Keratinocyte (primary cell): ENCODE data around the gene PUS1. TPM values are rescaled to one million over a fixed set of nuclear protein-coding genes. Genes with fewer than 3 reads are reported as not detected.

Source experiments
- DNase-seq: peaks from one replicate; pipeline ENCODE4 v3.0.0-alpha.2; 2011; ENCODE audit warnings: low read depth, missing footprints, low spot score
- FAIRE-seq: peaks from 2 replicates; lab custom pipeline; 2011; peaks lifted over from hg19 to GRCh38; lab: Jason Lieb, UNC
- H2AFZ ChIP-seq: 2 replicates; pipeline ENCODE4 v1.6.0; 2012; ENCODE audit warnings: low read length, control low read depth, inconsistent platforms; ENCODE audit not compliant: control insufficient read depth
- H3K27ac ChIP-seq: 2 replicates; pipeline ENCODE4 v1.5.1; 2011; ENCODE audit warnings: low read length; ENCODE audit not compliant: control insufficient read depth, insufficient read depth
- H3K27me3 ChIP-seq: 3 replicates; pipeline ENCODE4 v1.6.0; 2011; ENCODE audit warnings: low read length; ENCODE audit not compliant: control insufficient read depth, insufficient read depth; ENCODE audit errors: extremely low read depth
- H3K36me3 ChIP-seq, 2 experiments: 2 replicates in 1 of 2; 3 replicates in 1 of 2; pipeline ENCODE4 v1.5.1; 2011; ENCODE audit warnings: low read length in 2 of 2, mild to moderate bottlenecking in 1 of 2; ENCODE audit not compliant: control insufficient read depth in 2 of 2, insufficient read depth in 2 of 2; ENCODE audit errors: extremely low read depth in 1 of 2
- H3K4me1 ChIP-seq: 3 replicates; pipeline ENCODE4 v1.5.1; 2011; ENCODE audit warnings: low read length; ENCODE audit not compliant: control insufficient read depth, insufficient read depth; ENCODE audit errors: extremely low read depth
- H3K4me2 ChIP-seq: 3 replicates; pipeline ENCODE4 v1.6.0; 2011; ENCODE audit warnings: low read depth, low read length; ENCODE audit not compliant: control insufficient read depth, insufficient read depth; ENCODE audit errors: extremely low read depth
- H3K4me3 ChIP-seq, 3 experiments: fragments of 200-600 bp in 1 of 3; sonication (generic) in 1 of 3; 2 replicates in 2 of 3; 3 replicates in 1 of 3; pipeline ENCODE4 v1.5.1; 2011 to 2016; ENCODE audit warnings: low read length in 3 of 3, mild to moderate bottlenecking in 3 of 3, control low read depth in 2 of 3, inconsistent platforms in 1 of 3, low read depth in 1 of 3, mixed read lengths in 1 of 3, mixed run types in 1 of 3, moderate library complexity in 1 of 3; ENCODE audit not compliant: control insufficient read depth in 2 of 3, insufficient read depth in 2 of 3; ENCODE audit errors: extremely low read depth in 1 of 3
- H3K79me2 ChIP-seq: 2 replicates; pipeline ENCODE4 v1.6.0; 2012; ENCODE audit warnings: low read length; ENCODE audit not compliant: control insufficient read depth, insufficient read depth
- H3K9ac ChIP-seq: 3 replicates; pipeline ENCODE4 v1.6.0; 2011; ENCODE audit warnings: low read length; ENCODE audit not compliant: control insufficient read depth, insufficient read depth; ENCODE audit errors: extremely low read depth
- H3K9me1 ChIP-seq: 3 replicates; pipeline ENCODE4 v1.6.0; 2011; ENCODE audit warnings: low read length; ENCODE audit not compliant: control insufficient read depth, insufficient read depth; ENCODE audit errors: extremely low read depth
- H3K9me3 ChIP-seq: 2 replicates; pipeline ENCODE4 v1.5.1; 2012; ENCODE audit warnings: low read depth, low read length; ENCODE audit not compliant: control insufficient read depth
- H4K20me1 ChIP-seq: 3 replicates; pipeline ENCODE4 v1.6.0; 2011; ENCODE audit warnings: low read length; ENCODE audit not compliant: control insufficient read depth, insufficient read depth; ENCODE audit errors: extremely low read depth
- CTCF ChIP-seq, 3 experiments: IDR thresholded peaks in 1 of 3; conservative IDR thresholded peaks in 1 of 3; optimal IDR thresholded peaks in 1 of 3; 2 replicates in 2 of 3; 3 replicates in 1 of 3; pipeline versions ENCODE3 to v1.5.1; 2011; ENCODE audit warnings: low read length in 3 of 3, mild to moderate bottlenecking in 3 of 3, moderate library complexity in 2 of 3, control low read depth in 1 of 3, inconsistent platforms in 1 of 3; ENCODE audit not compliant: insufficient read depth in 2 of 3; ENCODE audit errors: extremely low read depth in 1 of 3
- EZH2 ChIP-seq: IDR thresholded peaks from one replicate; pipeline ENCODE4 v1.6.1; 2012; ENCODE audit warnings: inconsistent platforms, mild to moderate bottlenecking, low read length, moderate library complexity
- dilution Hi-C: fragments of 300-500 bp; cut with MboI; formaldehyde crosslinking; loops from one replicate; pipeline ENCODE4 v1.7.0; 2020; ENCODE audit warnings: low sequenced_read_pairs; ENCODE audit not compliant: extremely low pct_ligation_motif_present
- polyA plus RNA-seq, 5 experiments: library from polyadenylated mRNA; depleted of rRNA in 3 of 5; stranded (reverse) in 3 of 5; stranded (forward) in 1 of 5; unstranded in 1 of 5; fragments of >200 nt; gene quantifications; 1 replicate in 1 of 5; 2 replicates in 3 of 5; 3 replicates in 1 of 5; pipeline versions ENCODE4 v1.2.1 to v1.2.3, GENCODE V29; 2011 to 2012; ENCODE audit warnings: missing spikeins in 2 of 5, low read depth in 1 of 5, low replicate concordance in 1 of 5

Gene PUS1
- polyA plus RNA-seq, 1 donor (not counting 4 experiments of a cell fraction or from before 2014, with no cell fraction given): 25.8 TPM

GRCh38 chr12:131913666-131914065, 15.4 kb upstream of the PUS1 start:
- H3K27me3 ChIP-seq: no peaks in the 10 kb centered on the region
- no peak overlapping the region for H3K4me3 ChIP-seq
- no peak overlapping the region for H2AFZ ChIP-seq
- no peaks in the 10 kb centered on the region for H3K4me1 ChIP-seq
- dilution Hi-C loops: no loop called here
- no peaks in the 10 kb centered on the region for H3K9me3 ChIP-seq
- no peak overlapping the region for H3K4me2 ChIP-seq
- no peaks in the 10 kb centered on the region for H3K9me1 ChIP-seq
- H3K36me3 ChIP-seq: peaks cover 0 to 31% of the 10 kb centered on the region in 2 experiments
- DNase-seq (no peak), FAIRE-seq (no peak)
- no peaks in the 10 kb centered on the region for H3K79me2 ChIP-seq
- no peaks in the 10 kb centered on the region for H4K20me1 ChIP-seq
- H3K27ac ChIP-seq: no peak overlapping the region
- H3K9ac ChIP-seq: no peak overlapping the region
- TF ChIP-seq CTCF (optimal IDR thresholded peaks at IDR 0.05 in 1 of 3, IDR thresholded peaks at IDR 0.05 in 1 of 3, conservative IDR thresholded peaks at IDR 0.05 in 1 of 3; ENCODE audit: extremely low read depth in 1 of 3, insufficient read depth in 2 of 3, low read length in 3 of 3): no peak
- no peak for TF ChIP-seq EZH2

GRCh38 chr12:131914179-131914702, 14.8 kb upstream of the PUS1 start:
- no peaks in the 10 kb centered on the region for H3K9me1 ChIP-seq
- no peak for TF ChIP-seq CTCF (optimal IDR thresholded peaks at IDR 0.05 in 1 of 3, IDR thresholded peaks at IDR 0.05 in 1 of 3, conservative IDR thresholded peaks at IDR 0.05 in 1 of 3; ENCODE audit: extremely low read depth in 1 of 3, insufficient read depth in 2 of 3, low read length in 3 of 3)
- H3K36me3 ChIP-seq: peaks cover 0 to 33% of the 10 kb centered on the region in 2 experiments
- no peaks in the 10 kb centered on the region for H4K20me1 ChIP-seq
- DNase-seq: no peak
- no peak overlapping the region for H2AFZ ChIP-seq
- H3K27me3 ChIP-seq: no peaks in the 10 kb centered on the region
- no peaks in the 10 kb centered on the region for H3K9me3 ChIP-seq
- no peak overlapping the region for H3K27ac ChIP-seq
- H3K4me1 ChIP-seq: no peaks in the 10 kb centered on the region
- H3K4me2 ChIP-seq: no peak overlapping the region
- H3K9ac ChIP-seq: no peak overlapping the region
- H3K79me2 ChIP-seq: no peaks in the 10 kb centered on the region
- dilution Hi-C loops: no loop called here
- FAIRE-seq: no peak
- no peak overlapping the region for H3K4me3 ChIP-seq
